Transverse colon (tissue), 4 donors: ENCODE measurements around the gene LRP1. TPM values are rescaled to one million over a fixed set of nuclear protein-coding genes. Genes with fewer than 3 reads are reported as not detected.

Experiments
- DNase-seq: peaks from one replicate; pipeline ENCODE4 v3.0.0-alpha.2; 2019
- H3K27ac ChIP-seq, 4 donors: fragments of 200-600 bp; sonication (generic); 2 replicates each; pipeline ENCODE4 v1.5.1; 2016 to 2018; ENCODE audit warnings: inconsistent platforms in 4 of 4
- H3K27me3 ChIP-seq: fragments of 200-600 bp; sonication (generic); 2 replicates; pipeline ENCODE4 v1.5.1; 2017; ENCODE audit warnings: inconsistent platforms
- H3K36me3 ChIP-seq, 4 donors: fragments of 200-600 bp; sonication (generic); 2 replicates each; pipeline ENCODE4 v1.5.1; 2017 to 2019; ENCODE audit warnings: inconsistent platforms in 4 of 4
- H3K4me1 ChIP-seq, 4 donors: fragments of 200-600 bp; sonication (generic); 2 replicates each; pipeline ENCODE4 v1.5.1; 2017 to 2020; ENCODE audit warnings: inconsistent platforms in 4 of 4
- H3K4me3 ChIP-seq, 4 donors: fragments of 200-600 bp; sonication (generic); 1 replicate in 1 of 4; 2 replicates in 3 of 4; pipeline versions ENCODE4 v1.5.1 to v1.6.1; 2017 to 2019; ENCODE audit warnings: inconsistent platforms in 4 of 4
- H3K9me3 ChIP-seq, 2 donors: fragments of 200-600 bp; sonication (generic); 2 replicates each; pipeline ENCODE4 v1.5.1; 2017 to 2019; ENCODE audit warnings: inconsistent platforms in 2 of 2
- CTCF ChIP-seq, 5 experiments: fragments of 200-600 bp in 3 of 5; fragments of 450-650 bp in 2 of 5; sonication (generic) in 3 of 5; IDR thresholded peaks; 1 replicate in 2 of 5; 2 replicates in 3 of 5; pipeline ENCODE4 v1.5.1; 2016 to 2017; ENCODE audit warnings: antibody characterized with exemption in 5 of 5, inconsistent platforms in 3 of 5, mild to moderate bottlenecking in 2 of 5, moderate library complexity in 1 of 5
- EP300 ChIP-seq: sonication (generic); formaldehyde crosslinking; IDR thresholded peaks from one replicate; pipeline ENCODE4 v1.6.1; 2017; ENCODE audit warnings: antibody characterized with exemption, low read depth
- POLR2A ChIP-seq: fragments of 450-650 bp; IDR thresholded peaks from one replicate; pipeline ENCODE4 v1.6.1; 2016; ENCODE audit warnings: antibody characterized with exemption, mild to moderate bottlenecking, moderate library complexity
- POLR2AphosphoS5 ChIP-seq, 3 donors: sonication (generic); formaldehyde crosslinking; IDR thresholded peaks; one replicate each; pipeline ENCODE4 v1.6.1; 2016; ENCODE audit warnings: antibody characterized with exemption in 3 of 3
- WGBS, 2 donors: methylation state at CpG; one replicate each; pipeline ENCODE4 v1.1.5; 2018; ENCODE audit warnings: low coverage in 1 of 2; 5-methylcytosine and 5-hydroxymethylcytosine counted together
- in situ Hi-C, 4 donors: fragments of 200-750 bp; cut with MboI; loops; one replicate each; pipeline versions ENCODE4 v1.15.0 to v1.15.1; 2017; ENCODE audit warnings: low sequenced_read_pairs in 3 of 4, low pct_ligation_motif_present in 1 of 4, low pct_unique_long_range_greater_than_20kb in 1 of 4
- intact Hi-C: fragments of 100-400 bp; cut with DNase I; formaldehyde crosslinking; loops from one replicate; pipeline ENCODE4 v1.15.1; 2023; ENCODE audit warnings: low total_unique reads
- total RNA-seq, 4 donors: library from RNA; depleted of rRNA; stranded (reverse); fragments of >200 nt; gene quantifications; one replicate each; pipeline ENCODE4 v1.1.0, GENCODE V29; 2016

LRP1 gene
- total RNA-seq, 4 donors from 2014 or later: 94.3 to 248 (median 199) TPM

GRCh38 chr12:57097554-57097835 is 30.8 kb upstream of the LRP1 start:
- Histone ChIP-seq H3K4me3 (no peak overlapping the region), H3K27me3 (no peaks in the 10 kb centered on the region), H3K27ac (no peak overlapping the region), H3K36me3 (peaks cover 0 to 31% (median 9%) of the 10 kb centered on the region in 4 donors), H3K4me1 (peaks cover 11 to 62% (median 20%) of the 10 kb centered on the region in 4 donors), H3K9me3 (no peaks in the 10 kb centered on the region)
- no peak for TF ChIP-seq POLR2AphosphoS5 (IDR thresholded peaks at IDR 0.05)
- no peak for TF ChIP-seq CTCF (IDR thresholded peaks at IDR 0.05)
- no peak for TF ChIP-seq EP300
- TF ChIP-seq POLR2A: no peak
- in situ Hi-C loops: no loop called here
- 80 to 89% methylated on average over 3 to 8 of the region's 8 CpGs for WGBS, 2 donors
- DNase-seq: no peak
- intact Hi-C loops: no loop called here

- TF ChIP-seq POLR2A: no peak
- TF ChIP-seq CTCF (IDR thresholded peaks at IDR 0.05): no peak
- no peak for TF ChIP-seq POLR2AphosphoS5 (IDR thresholded peaks at IDR 0.05)
- TF ChIP-seq EP300: no peak
- DNase-seq: no peak
- intact Hi-C loops (no loop called here), in situ Hi-C loops (no loop called here)
- Histone ChIP-seq H3K4me1 (peaks cover under 1 to 62% (median 13%) of the 10 kb centered on the region in 4 donors), H3K27me3 (no peaks in the 10 kb centered on the region), H3K4me3 (no peak overlapping the region), H3K27ac (no peak overlapping the region), H3K9me3 (no peaks in the 10 kb centered on the region), H3K36me3 (peaks cover 0 to 31% (median 9%) of the 10 kb centered on the region in 4 donors)
- 96 to 100% methylated on average over 1 of the region's 1 CpG for WGBS, 2 donors
These were observed 29.7 kb upstream of the LRP1 start for GRCh38 chr12:57098546-57098945.

GRCh38 chr12:57099047-57099714 is 29.1 kb upstream of the LRP1 start:
- Histone ChIP-seq H3K4me1 (peaks cover 0 to 57% (median 9%) of the 10 kb centered on the region in 4 donors), H3K27ac (peak overlapping the region in 1 of 4 donors; percentile 15), H3K27me3 (no peaks in the 10 kb centered on the region), H3K36me3 (peaks cover 0 to 33% (median 10%) of the 10 kb centered on the region in 4 donors), H3K9me3 (no peaks in the 10 kb centered on the region), H3K4me3 (no peak overlapping the region)
- no peak for DNase-seq
- WGBS, 2 donors: 72 to 90% methylated on average over 6 to 11 of the region's 11 CpGs
- intact Hi-C loops: no loop called here
- TF ChIP-seq EP300: no peak
- TF ChIP-seq POLR2A: no peak
- TF ChIP-seq CTCF (IDR thresholded peaks at IDR 0.05): no peak
- no peak for TF ChIP-seq POLR2AphosphoS5 (IDR thresholded peaks at IDR 0.05)
- in situ Hi-C loops: no loop called here

- peaks cover 0 to 35% (median 13%) of the 10 kb centered on the region in 4 donors for H3K36me3 ChIP-seq
- H3K27ac ChIP-seq: peak overlapping the region in 2 of 4 donors; percentile 15 to 25
- in situ Hi-C loops (no loop called here), intact Hi-C loops (no loop called here)
- WGBS, 2 donors: 85% methylated on average over 8 to 12 of the region's 12 CpGs
- no peak for TF ChIP-seq EP300
- TF ChIP-seq POLR2A: no peak
- no peak for TF ChIP-seq CTCF (IDR thresholded peaks at IDR 0.05)
- TF ChIP-seq POLR2AphosphoS5 (IDR thresholded peaks at IDR 0.05): no peak
- H3K27me3 ChIP-seq: no peaks in the 10 kb centered on the region
- no peak for DNase-seq
- peaks cover 0 to 52% (median 8%) of the 10 kb centered on the region in 4 donors for H3K4me1 ChIP-seq
- H3K4me3 ChIP-seq: no peak overlapping the region
- H3K9me3 ChIP-seq: no peaks in the 10 kb centered on the region
These were observed 28.5 kb upstream of the LRP1 start for GRCh38 chr12:57099766-57100165.
